ENCODE data around the gene LAIR2.
"Not testable (repeated sequence)": the region's sequence is repeated elsewhere in the genome, so short reads cannot be mapped to it uniquely, and the experiment has no call there.

Gene LAIR2

DNA sequence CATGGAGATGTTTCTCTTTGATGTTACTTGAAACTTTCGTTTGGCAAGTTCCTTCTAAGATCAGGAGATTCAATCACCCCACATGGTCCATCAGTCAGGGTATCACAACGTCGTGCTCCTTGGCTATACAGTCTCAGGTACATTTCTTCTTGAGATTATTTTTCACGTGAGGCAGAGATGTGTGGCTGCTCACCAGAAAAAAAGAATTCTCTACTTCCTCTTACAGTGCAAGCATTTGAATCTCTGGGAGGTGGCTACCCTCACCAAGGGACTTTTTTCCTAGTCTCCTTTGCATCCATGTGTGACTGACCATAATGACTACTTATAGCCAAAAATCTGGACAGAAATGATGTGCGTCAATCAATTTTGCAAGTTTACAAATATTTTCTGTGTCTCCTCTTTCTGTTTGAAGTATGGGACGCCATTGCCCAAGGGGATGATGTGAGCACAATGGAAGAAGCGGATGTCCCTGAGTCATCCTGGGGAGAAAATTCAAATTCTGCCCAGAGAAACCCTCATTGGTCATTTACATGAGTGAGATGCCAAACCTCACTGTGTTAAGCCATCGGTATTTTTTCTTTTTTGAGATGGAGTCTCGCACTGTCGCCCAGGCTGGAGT is 8.6 kb upstream of the LAIR2 start:
- DNase-seq (ENCODE audit: low read depth) = no peak

DNA sequence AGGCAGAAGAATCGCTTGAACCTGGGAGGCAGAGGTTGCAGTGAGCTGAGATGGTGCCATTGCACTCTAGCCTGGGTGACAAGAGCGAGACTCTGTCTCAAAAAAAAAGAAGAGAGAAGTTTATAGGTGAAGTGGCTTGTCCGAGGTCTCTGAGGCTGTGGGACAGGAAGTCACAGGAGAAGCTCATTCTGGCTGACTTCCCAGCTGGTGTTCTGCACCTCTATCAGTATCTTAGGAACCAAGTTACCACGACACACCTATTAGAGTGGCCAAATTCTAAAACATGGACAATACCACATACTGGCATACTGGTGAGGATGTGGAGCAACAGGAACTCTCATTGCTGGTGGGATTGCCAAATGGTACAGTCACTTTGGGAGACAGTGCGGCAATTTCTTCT is 7.3 kb upstream of the LAIR2 start:
- DNase-seq (ENCODE audit: low read depth) = not testable (repeated sequence)

DNA sequence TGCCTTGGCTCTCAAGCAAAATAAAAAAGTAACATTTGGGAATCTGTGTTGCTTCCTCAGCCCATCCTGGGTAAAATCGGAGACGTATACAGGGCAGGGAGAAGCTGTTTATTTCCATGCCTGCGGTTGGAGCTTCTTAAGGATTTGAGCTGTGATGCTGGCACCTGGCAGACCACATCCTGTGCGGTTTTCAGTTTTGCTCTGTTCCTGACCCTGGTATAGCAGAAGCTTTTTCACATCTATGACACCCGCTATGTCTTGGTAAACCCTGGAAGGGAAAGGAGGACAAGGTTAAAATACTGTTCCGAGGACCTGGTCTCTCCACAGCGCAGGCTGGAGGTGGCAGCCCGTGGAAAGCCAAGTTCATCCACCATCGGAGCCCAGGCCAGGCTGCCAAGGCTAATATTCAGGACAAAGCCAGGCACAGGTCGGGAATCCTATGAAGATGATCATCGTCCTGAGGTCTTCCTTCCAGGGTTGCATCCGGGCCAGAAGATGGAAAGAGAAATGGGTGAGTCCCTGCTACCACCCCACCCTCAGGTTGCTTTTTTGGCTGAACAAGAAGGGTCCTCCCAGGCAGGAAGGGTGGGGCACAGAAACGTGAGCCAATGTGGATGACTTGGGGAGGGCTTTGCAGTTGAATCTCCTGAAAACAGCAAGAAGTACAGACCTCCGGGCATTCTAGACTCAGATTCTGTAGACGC is 4.7 kb upstream of the LAIR2 start:
- not testable (repeated sequence) for DNase-seq (ENCODE audit: low read depth)

DNA sequence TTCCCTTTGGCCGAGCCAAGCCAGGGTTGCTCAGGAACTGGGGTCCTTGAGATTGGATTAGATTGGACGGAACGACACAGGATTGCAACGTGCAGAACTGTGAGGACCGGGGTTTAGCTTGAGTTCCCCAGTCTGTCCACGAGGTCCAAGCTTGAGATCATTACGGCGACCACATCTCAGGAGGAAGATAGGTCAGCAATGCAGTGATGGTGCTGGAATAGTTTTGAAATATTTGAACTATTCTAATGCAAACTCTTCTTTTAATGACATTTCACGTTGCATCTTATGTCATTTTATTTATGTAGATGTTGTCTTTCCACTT is 4.2 kb upstream of the LAIR2 start:
- not testable (repeated sequence) for DNase-seq (ENCODE audit: low read depth)

DNA sequence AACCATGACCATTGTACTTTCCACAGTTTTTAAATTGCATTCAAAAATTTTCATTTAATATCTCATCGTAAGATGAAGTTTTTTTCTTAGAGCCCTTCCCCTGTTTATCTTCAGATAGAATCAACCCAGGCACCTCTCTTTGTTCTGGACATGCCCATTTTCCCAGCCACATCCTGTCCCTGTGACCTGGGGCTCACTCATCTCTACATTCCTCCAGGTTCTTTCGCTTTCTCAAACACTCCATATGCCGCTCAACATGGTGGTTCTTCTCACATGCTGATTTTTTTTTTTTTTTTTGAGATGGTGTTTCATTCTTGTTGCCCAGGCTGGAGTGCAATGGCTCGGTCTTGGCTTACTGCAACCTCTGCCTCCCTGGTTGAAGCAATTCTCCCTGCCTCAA is 2.9 kb downstream of the LAIR2 start:
- DNase-seq (ENCODE audit: low read depth) = not testable (repeated sequence)

DNA sequence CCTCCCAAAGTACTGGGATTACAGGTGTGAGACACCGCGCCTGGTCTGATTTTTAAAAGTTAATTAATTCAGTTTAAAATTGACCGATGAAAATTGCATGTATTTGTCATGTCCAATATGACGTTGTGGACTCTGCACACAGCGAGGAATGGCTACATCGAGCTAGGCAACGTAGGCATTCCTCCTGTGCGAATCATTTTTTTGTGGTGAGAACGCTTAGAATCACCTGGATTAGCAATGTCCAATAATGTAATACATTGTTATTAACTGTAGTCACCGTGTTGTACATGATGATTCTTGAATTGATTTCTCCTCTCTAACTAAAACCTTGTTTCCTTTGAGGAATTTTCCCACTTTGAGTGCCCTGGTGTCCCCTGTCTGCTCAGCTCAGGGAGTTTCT is 3.4 kb downstream of the LAIR2 start:
- DNase-seq (ENCODE audit: low read depth) = no peak

DNA sequence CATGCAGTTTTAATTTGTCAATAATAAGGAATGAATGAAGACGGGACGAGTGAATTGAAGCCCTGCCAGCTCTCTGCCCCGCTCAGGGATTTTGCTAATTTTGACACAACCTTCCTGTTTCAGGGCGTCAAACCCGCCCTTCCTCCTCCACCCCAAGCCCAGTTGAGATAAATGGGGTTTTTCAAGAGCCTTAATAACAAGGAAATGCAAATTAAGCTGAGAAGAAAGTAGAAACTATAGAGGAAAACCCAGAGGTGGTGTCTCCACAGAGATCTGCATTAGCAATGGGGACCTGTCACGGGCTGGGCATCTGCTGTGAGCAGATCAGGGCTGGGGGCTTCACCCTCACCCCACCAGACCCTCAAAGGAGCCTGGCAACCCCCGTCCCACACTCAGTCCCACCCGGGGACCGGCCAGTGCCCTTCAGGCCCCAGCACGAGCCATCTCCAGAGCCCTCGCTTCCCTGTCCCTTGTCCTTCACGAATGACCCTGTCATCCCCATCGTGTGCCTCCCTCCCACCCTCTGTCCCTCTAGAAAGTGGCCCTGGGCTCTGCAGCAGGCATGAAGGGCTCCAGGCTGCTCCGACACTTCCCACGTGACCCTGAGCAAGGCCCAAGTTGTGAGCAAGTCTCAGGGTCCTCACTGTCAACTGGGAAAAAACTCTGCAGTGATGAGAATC is 4.5 kb downstream of the LAIR2 start:
- not testable (repeated sequence) for DNase-seq (ENCODE audit: low read depth)

DNA sequence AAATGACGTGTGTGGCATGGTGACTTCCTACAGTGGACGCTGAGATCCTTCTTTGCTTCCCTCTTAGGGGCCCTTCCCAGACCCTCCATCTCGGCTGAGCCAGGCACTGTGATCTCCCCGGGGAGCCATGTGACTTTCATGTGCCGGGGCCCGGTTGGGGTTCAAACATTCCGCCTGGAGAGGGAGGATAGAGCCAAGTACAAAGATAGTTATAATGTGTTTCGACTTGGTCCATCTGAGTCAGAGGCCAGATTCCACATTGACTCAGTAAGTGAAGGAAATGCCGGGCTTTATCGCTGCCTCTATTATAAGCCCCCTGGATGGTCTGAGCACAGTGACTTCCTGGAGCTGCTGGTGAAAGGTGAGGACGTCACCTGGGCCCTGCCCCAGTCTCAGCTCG is 5.2 kb downstream of the LAIR2 start:
- no peak for DNase-seq (ENCODE audit: low read depth)

DNA sequence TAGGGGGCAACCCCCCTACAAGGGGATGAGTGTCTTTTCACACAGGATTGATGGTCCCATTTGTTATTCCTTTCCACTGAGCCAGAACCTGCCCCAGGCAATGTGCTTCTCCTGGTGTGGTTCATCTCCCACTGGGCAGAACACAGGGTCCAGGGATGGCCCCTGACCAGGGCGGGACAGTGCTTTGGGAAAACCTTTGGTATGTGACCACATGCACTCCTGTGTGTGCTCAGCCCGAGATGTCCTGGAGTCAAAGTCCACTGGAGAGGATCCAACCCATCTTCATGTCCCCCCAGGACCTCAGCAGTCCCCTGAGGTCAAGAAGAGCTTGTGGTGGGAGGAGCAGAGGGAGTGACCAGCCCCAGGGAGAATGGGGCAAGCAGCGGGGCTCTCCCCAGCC is 5.9 kb downstream of the LAIR2 start:
- not testable (repeated sequence) for DNase-seq (ENCODE audit: low read depth)

DNA sequence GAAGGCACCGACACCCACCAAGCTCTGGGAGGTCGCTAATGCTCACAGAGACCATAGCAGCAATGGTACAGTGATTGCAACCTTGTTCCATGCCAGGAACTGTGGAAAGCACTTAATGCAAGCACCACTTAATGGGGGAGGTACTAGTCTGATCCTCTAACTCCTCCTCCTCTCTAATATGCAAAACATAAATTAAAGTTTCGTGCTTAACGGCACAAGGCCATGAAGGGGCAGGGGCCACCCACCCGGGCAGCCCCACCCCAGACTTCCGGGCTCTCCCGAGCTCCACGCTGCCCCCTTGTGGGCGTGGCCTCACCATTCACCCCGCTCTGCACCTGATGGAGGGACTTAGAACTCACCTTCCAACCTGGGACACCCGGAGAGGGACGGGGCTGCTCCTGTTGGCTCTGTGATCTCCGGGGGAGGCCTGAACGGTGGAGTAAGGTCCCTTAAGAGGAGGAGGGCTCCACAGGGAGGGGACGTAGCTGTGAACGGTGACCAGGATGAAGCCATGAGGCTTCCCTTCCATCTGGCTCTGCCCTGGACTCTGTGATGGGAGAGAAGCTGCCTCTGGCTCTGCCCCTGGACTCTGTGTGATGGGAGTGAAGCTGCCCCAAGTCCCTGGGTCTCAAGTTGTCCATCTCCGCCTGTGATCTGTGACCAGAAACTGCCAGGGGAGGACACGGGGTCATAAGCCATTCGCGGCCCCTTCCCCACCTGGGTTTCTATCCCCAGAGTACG is 6.7 kb downstream of the LAIR2 start:
- DNase-seq (ENCODE audit: low read depth) = not testable (repeated sequence)

DNA sequence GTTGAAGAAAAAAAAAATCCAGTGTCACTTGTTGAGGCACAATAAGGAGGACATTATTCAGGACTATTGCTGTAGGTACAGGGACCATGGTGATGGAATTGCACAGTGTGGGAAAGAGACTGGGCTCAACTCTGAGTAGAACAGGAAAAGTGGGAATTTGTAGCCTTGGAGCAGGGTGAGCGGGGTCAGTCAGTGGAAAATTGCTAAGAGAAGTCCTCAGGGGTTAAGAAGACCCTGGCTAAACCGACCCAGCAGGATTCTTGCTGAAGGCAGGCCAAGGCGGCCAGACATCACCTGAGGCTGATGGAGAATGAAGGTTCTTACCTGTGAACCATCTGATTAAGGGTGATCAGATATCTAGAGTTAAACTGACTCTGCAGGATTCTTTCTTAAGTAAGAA is 12.5 kb downstream of the LAIR2 start:
- no peak for DNase-seq (ENCODE audit: low read depth)

DNA sequence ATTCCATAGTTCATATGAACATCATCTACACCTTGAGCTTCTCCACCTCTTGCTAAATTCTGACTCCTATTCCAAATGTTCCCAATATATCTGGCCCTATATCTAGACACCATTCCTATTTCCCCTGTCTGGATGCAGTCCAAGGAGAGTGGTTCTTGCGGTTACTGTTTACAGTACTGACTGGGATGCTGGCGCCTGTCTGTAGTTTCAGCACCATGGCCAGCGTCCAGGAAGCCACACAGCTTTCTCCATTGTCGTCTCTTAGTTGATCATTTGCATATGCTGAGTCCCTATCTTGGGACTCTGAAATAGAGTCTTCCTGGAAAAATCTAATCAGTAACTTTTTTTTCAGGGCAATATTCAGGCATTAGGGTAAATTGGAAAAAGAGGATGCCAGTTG is 14.9 kb downstream of the LAIR2 start:
- DNase-seq (ENCODE audit: low read depth) = peak; percentile 40

DNA sequence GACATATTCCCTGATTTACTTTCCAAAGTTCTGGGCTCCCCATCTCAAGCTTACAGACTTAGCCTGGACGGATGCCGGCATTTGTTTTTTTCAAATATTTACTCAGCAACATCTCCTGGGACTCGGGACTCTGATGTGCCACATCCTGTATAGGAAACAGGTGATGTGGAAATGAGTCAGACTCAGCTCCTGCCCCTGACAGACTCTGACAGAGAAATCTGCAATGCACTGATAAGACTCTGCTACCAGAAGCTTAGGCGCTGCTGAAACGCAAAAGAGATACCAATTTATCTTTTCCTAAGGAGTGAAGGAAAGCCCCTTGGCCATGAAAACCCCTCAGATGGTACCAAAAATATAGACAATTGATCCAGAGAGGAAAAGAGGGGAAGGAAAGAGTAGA is 16.2 kb downstream of the LAIR2 start:
- DNase-seq (ENCODE audit: low read depth) = no peak

DNA sequence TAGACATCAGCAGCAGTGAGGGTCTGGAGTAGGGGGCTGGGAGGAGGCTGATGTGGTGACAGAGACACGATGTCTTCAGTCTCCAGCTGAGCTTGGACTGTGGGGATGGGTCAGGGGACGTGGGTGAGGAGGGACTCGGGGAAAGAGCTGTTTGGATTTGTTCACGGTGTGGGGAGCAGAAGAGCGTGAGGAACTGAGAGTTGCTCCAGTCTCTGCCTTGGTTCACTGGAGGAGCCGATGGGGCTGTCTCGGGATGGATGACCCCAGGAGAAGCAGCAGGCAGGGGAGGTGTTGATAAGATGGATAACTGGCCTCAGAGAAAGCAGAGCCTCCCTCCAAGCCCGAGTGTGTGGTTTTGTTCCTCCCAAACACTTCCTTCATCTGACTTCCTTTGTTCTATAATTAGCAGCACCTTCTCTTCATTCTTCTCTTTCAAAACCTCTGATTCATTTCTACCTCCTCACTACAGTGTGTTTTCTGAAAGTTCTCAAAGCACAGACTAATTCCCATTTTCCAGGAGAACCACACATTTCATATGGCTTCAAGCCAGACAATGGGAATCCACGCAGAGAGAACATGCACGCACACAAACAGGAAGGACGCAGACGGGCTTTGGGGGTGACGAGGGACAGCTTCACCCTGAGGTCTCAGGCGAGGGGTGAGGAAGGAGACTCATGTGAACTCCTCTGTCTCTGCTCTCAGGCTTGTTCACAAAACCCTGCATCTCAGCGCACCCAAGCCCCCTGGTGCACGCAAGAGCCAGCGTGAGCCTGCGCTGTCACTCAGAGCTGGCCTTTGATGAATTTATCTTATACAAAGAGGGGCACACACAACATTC is 18.6 kb downstream of the LAIR2 start:
- DNase-seq (ENCODE audit: low read depth) = no peak

DNA sequence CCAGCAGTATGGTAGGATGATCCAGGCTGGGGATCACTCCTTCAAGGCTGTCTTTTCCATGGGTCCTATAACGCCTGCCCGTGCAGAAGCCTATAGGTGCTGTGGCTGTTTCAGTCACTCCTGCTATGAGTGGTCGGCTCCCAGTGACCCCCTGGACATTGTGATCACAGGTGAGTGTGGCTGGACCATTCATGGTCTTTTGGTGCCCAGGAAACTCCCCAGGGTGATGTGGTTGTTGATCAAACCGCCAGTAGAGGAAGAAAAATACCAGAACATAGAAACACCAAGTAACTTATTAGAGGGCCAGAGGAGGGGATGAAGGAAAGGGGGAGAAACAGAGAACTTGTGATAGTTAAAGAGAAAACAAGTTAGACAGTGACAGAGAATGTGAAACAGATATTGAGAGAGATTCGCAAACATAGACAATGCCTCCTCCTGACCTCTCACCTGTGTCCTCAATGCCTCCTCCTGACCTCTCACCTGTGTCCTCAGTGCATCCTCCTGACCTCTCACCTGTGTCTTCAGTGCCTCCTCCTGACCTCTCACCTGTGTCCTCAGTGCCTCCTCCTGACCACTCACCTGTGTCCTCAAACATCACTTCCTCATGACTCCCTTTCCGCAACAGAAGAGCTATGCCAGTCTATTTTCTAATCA is 19.4 kb downstream of the LAIR2 start:
- DNase-seq (ENCODE audit: low read depth) = no peak

DNA sequence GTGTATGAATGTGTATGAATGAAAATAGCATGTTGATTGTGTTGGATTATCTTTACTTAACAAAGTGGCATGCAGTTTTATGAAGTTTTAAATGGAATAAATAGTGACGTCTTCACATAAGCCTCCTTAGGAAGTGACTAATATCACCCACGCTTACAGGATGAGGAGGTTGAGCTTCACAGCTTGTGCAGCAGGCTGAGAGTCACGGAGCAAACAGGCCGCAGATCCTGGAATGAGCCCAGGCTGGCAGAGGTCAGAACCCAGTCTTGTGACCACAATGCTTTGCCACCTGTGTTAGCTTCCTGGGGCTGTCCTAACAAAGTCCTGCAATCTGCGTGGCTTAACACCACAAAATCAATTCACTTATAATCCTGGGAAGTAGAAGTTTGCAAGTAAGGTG is 20.8 kb downstream of the LAIR2 start:
- DNase-seq (ENCODE audit: low read depth) = no peak

DNA sequence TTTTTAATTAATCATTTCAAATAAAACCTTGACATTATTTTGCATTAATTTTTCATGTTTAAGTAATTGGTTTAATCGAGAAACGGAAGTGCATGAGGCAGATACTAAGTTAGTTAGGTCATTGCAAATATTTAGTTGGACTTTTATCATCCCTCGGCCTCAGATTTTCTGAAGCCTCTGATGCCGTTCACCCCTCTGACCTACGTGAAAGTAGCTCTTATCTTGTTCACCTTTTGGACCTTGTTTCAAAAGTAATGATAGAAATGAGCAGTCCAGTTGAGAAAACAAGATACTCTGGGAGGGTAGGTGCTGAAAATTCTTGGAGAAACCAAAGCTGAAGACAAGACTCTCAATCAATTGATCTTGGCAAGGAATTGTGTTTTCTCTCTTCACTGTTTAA is 23.0 kb downstream of the LAIR2 start:
- no peak for DNase-seq (ENCODE audit: low read depth)

DNA sequence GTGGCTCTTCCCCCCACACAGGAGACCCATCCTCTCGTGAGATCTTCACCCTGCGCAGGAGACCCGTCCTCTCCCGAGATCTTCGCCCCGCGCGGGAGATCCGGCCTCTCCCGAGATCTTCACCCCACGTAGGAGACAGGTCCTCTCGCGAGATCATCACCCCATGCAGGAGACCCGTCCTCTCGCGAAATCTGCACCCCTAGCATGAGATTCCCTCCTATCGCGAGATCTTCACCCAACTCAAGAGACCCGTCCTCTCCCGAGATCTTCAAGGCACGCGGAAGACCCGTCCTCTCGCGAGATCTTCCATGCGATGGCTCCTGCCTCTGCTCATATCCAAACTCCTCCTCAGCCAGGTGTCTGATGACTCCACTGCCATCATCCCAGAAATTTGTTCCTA is 24.3 kb downstream of the LAIR2 start:
- no peak for DNase-seq (ENCODE audit: low read depth)

DNA sequence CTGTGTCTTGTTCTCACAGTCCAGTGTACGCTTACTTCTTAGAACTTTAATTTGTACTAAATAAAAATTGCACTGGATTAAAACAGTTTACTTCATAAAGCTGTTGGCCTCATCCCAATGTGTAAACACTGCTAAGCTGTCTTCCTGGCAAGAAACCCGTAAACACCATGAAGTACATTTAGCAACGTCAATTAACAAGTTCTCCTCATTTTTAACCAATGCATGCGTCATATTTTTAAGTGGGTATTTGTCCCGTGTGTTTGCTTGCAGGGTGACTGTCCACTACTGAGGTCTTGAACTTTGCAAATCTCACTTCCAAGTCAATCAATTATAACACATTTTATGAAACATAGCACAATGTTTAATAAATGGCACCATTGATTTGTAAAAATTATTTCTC is 28.2 kb downstream of the LAIR2 start:
- no peak for DNase-seq (ENCODE audit: low read depth)

DNA sequence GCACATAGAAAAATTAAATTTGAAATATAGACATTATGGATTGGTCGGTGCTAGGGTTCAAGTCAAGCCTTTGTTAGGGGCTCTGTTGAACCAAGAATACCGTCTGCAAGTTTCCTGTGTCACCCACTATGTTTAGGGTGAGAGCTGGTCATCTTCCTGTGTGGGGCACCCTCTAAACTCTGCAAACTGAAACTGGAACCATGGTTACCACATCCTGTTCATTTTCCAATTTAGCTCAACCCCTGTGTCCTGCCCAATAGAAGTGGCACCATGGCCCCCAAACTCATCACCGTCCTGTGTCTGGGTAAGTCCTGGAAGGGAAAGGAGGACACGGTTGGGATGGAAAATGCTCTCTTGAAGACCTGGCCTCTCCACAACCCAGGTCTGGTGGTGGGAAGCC is 29.9 kb downstream of the LAIR2 start:
- no peak for DNase-seq (ENCODE audit: low read depth)

DNA sequence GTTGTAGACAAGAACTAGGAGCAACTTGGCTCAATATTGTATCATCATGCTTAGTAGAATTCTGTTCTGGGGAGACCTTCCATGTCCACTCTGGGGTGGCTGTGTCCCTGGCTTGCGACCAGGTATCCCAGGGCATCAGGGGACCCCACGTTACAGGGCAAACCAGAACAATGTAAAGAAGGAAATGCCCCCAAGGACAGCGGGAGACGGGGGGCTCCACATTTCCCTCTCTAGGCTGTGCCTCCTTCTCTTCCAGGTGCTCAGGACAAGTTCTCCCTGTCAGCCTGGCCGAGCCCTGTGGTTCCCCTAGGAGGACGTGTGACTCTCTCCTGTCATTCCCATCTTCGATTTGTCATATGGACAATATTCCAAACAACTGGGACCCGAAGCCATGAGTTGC is 30.8 kb downstream of the LAIR2 start:
- no peak for DNase-seq (ENCODE audit: low read depth)

DNA sequence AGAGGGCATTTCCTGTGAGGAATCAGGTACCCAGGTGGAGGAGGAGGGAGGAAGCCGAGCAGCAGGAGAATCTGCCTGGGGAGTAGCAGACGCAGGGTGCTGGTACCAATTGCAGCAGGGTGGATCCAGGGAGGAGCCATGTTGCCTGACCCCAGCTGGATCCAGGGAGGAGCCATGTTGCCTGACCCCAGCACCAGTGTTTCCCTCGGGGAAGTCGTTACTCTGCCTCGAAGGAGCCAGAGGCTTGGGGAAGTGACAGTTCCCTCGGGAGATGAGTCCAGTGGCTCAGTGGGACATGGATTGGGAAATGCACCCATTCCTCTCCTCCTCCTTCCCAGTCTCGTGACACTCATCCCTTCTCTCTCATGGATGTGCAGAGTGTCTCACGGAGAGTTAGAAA is 31.5 kb downstream of the LAIR2 start:
- DNase-seq (ENCODE audit: low read depth) = no peak
